K562 (cell line): ENCODE measurements around the gene NAP1L1. TPM values are rescaled to one million over a fixed set of nuclear protein-coding genes. Genes with fewer than 3 reads are reported as not detected.

Source experiments
- ATAC-seq: fragments of 200-7000 bp; cut with Tn5 transposase; 3 replicates; pipeline ENCODE4 v1.9.1; 2020; ENCODE audit warnings: moderate library complexity
- BruUV-seq: library from RNA; stranded (reverse); fragments of 400-500 nt; replicated peaks from 2 replicates; lab custom pipeline; 2021; lab: Mats Ljungman, UMichigan
- CTCF ChIA-PET: fragments of 300-600 bp; formaldehyde crosslinking; extraction: SDS; loops from one replicate; lab custom pipeline; 2021; ENCODE audit warnings: low intra/inter-chr PET ratio; lab: Yijun Ruan, JAX
- POLR2A ChIA-PET: fragments of 300-600, 350-650 bp; sonication (Branson Sonifier 250); formaldehyde crosslinking; extraction: SDS; loops from one replicate; lab custom pipeline; 2021; ENCODE audit warnings: antibody characterized with exemption, inconsistent platforms; lab: Yijun Ruan, JAX
- DNase-seq, 4 experiments: peaks; one replicate each; pipeline versions ENCODE4 v3.0.0 to v3.0.0-alpha.2; 2011 to 2018; ENCODE audit warnings: low spot score in 3 of 4, mixed read lengths in 3 of 4; ENCODE audit errors: extremely low read depth in 1 of 4
- FAIRE-seq: peaks from 2 replicates; lab custom pipeline; 2011; peaks lifted over from hg19 to GRCh38; lab: Jason Lieb, UNC
- H2AFZ ChIP-seq: 2 replicates; pipeline ENCODE4 v1.6.0; 2011; ENCODE audit warnings: low read depth, low read length, control low read depth, inconsistent platforms
- H3K27ac ChIP-seq: fragments of 200-600 bp; 3 replicates; pipeline ENCODE4 v1.8.0; 2011; ENCODE audit warnings: low read depth, mild to moderate bottlenecking, control low read depth, inconsistent platforms, low read length, moderate library complexity, mixed read lengths; ENCODE audit errors: extremely low read depth
- H3K27me3 ChIP-seq, 2 experiments: fragments of 300-600 bp in 1 of 2; 2 replicates in 1 of 2; 3 replicates in 1 of 2; pipeline versions ENCODE4 v1.6.0 to v1.8.0; 2011; ENCODE audit warnings: inconsistent platforms in 2 of 2, low read length in 2 of 2, mild to moderate bottlenecking in 1 of 2, mixed read lengths in 1 of 2, moderate library complexity in 1 of 2; ENCODE audit not compliant: control insufficient read depth in 2 of 2, insufficient read depth in 2 of 2
- H3K36me3 ChIP-seq: fragments of 300-600 bp; 3 replicates; pipeline ENCODE4 v1.8.0; 2011; ENCODE audit warnings: mild to moderate bottlenecking, low read length, inconsistent platforms; ENCODE audit not compliant: control insufficient read depth, insufficient read depth
- H3K4me1 ChIP-seq, 2 experiments: fragments of 200-600 bp in 1 of 2; replicated peaks in 1 of 2; 2 replicates in 1 of 2; 3 replicates in 1 of 2; pipeline versions ENCODE4 v1.5.1 to v1.8.0; 2011; ENCODE audit warnings: inconsistent platforms in 2 of 2, low read length in 2 of 2, mild to moderate bottlenecking in 1 of 2, mixed read lengths in 1 of 2, moderate library complexity in 1 of 2; ENCODE audit not compliant: control insufficient read depth in 2 of 2, insufficient read depth in 2 of 2
- H3K4me2 ChIP-seq: 2 replicates; pipeline ENCODE4 v1.6.1; 2011; ENCODE audit warnings: low read length, control low read depth, inconsistent platforms, mixed read lengths; ENCODE audit not compliant: insufficient read depth
- H3K4me3 ChIP-seq: fragments of 200-600 bp; sonication (generic), shearing (Covaris generic); 2 replicates; pipeline ENCODE4 v1.5.1; 2016; ENCODE audit warnings: control low read depth, inconsistent platforms
- H3K79me2 ChIP-seq: fragments of 200-600 bp; 3 replicates; pipeline ENCODE4 v1.8.0; 2011; ENCODE audit warnings: low read length, inconsistent platforms; ENCODE audit not compliant: control insufficient read depth, insufficient read depth
- H3K9ac ChIP-seq, 2 experiments: 2 replicates each; pipeline versions ENCODE4 v1.6.0 to v1.6.1; 2011; ENCODE audit warnings: low read depth in 2 of 2, low read length in 2 of 2, control low read depth in 1 of 2, inconsistent platforms in 1 of 2, mild to moderate bottlenecking in 1 of 2, mixed read lengths in 1 of 2; ENCODE audit not compliant: insufficient read depth in 1 of 2
- H3K9me1 ChIP-seq: one replicate; pipeline ENCODE4 v1.6.0; 2011; ENCODE audit warnings: inconsistent platforms, mild to moderate bottlenecking, low read length, moderate library complexity; ENCODE audit not compliant: control insufficient read depth, insufficient read depth
- H3K9me3 ChIP-seq: replicated peaks from 2 replicates; pipeline ENCODE4 v1.5.1; 2011; ENCODE audit warnings: low read depth, low read length, inconsistent platforms; ENCODE audit not compliant: control insufficient read depth, insufficient read depth
- H4K20me1 ChIP-seq: replicated peaks from 2 replicates; pipeline ENCODE4 v1.6.1; 2011; ENCODE audit warnings: low read length, inconsistent platforms, mixed read lengths; ENCODE audit not compliant: control insufficient read depth, insufficient read depth
- ELK1 ChIP-seq: sonication (generic); formaldehyde crosslinking; IDR thresholded peaks from 2 replicates; pipeline ENCODE4 v1.8.1; 2022; ENCODE audit warnings: missing genetic modification reagents
- LEF1 ChIP-seq: fragments of 450-650 bp; IDR thresholded peaks from 2 replicates; pipeline ENCODE4 v1.6.1; 2016; ENCODE audit warnings: mild to moderate bottlenecking
- PCBP1 ChIP-seq: fragments of 200-400 bp; formaldehyde crosslinking; IDR thresholded peaks from 2 replicates; pipeline ENCODE4 v1.6.1; 2018; ENCODE audit warnings: mild to moderate bottlenecking, low read depth, low read length; ENCODE audit not compliant: poor library complexity, severe bottlenecking
- PTBP1 ChIP-seq: fragments of 200-400 bp; formaldehyde crosslinking; IDR thresholded peaks from 2 replicates; pipeline ENCODE4 v1.6.1; 2017; ENCODE audit warnings: low read depth, low read length
- SIN3B ChIP-seq: fragments of 450-650 bp; IDR thresholded peaks from 2 replicates; pipeline ENCODE4 v1.6.1; 2017; ENCODE audit warnings: low read depth, mild to moderate bottlenecking, moderate library complexity
- TAF9B ChIP-seq: fragments of 450-650 bp; IDR thresholded peaks from 2 replicates; pipeline ENCODE4 v1.6.1; 2018; ENCODE audit warnings: mild to moderate bottlenecking; ENCODE audit not compliant: partially characterized antibody
- U2AF1 ChIP-seq: fragments of 200-400 bp; formaldehyde crosslinking; optimal IDR thresholded peaks from 2 replicates; pipeline ENCODE3; 2017; ENCODE audit warnings: mild to moderate bottlenecking, low read depth, low read length, moderate library complexity
- ZKSCAN1 ChIP-seq: fragments of 150-350 bp; IDR thresholded peaks from 2 replicates; pipeline ENCODE4 v1.6.1; 2016; ENCODE audit warnings: low read depth, low read length
- ZMIZ1 ChIP-seq, 2 experiments: fragments of 150-350 bp in 1 of 2; IDR thresholded peaks; 2 replicates each; pipeline ENCODE4 v1.6.1; 2012 to 2016; ENCODE audit warnings: low read depth in 2 of 2, low read length in 2 of 2, mild to moderate bottlenecking in 1 of 2, moderate library complexity in 1 of 2
- ZNF408 ChIP-seq: fragments of 250-450 bp; sonication (Bioruptor Pico); IDR thresholded peaks from 2 replicates; pipeline ENCODE4 v1.4.0; 2020; ENCODE audit warnings: low read depth, mild to moderate bottlenecking, moderate library complexity
- ZZZ3 ChIP-seq: fragments of 450-650 bp; IDR thresholded peaks from 2 replicates; pipeline ENCODE4 v1.6.1; 2016; ENCODE audit warnings: antibody characterized with exemption, mild to moderate bottlenecking, moderate library complexity
- WGBS: fragments of 100-300 bp; shearing (Covaris generic); methylation state at CpG from one replicate; pipeline ENCODE4 v1.1.6; 2016; ENCODE audit warnings: low coverage, mixed read lengths; ENCODE audit not compliant: insufficient coverage; ENCODE audit errors: missing lambda C conversion rate; 5-methylcytosine and 5-hydroxymethylcytosine counted together
- in situ Hi-C: fragments of 300-500 bp; cut with MboI; formaldehyde crosslinking; loops from 4 replicates; pipeline ENCODE4 v1.15.0; 2018; ENCODE audit warnings: inconsistent platforms, mixed read lengths
- intact Hi-C: fragments of 100-400 bp; cut with micrococcal nuclease; formaldehyde crosslinking; loops from 2 replicates; pipeline ENCODE4 v1.14.2; 2022
- polyA plus RNA-seq, 8 experiments: library from polyadenylated mRNA; depleted of rRNA in 4 of 8; stranded (reverse) in 5 of 8; unstranded in 3 of 8; fragments of >200 nt; fragmentation: Nextera tagmentation in 2 of 8; fragmentation: Illumina TruSeq in 1 of 8; extraction: Ambion mirVana in 2 of 8; extraction: Trizol in 1 of 8; gene quantifications; 2 replicates each; pipeline versions ENCODE4 v1.2.1 to v1.2.3, GENCODE V29; 2011 to 2014; ENCODE audit warnings: inconsistent platforms in 1 of 8, missing spikeins in 1 of 8
- total RNA-seq, 7 experiments: library from RNA; depleted of rRNA in 6 of 7; stranded (reverse); fragments of >200 nt in 6 of 7; fragmentation: Illumina TruSeq in 2 of 7; extraction: Trizol in 2 of 7; gene quantifications; 2 replicates each; pipeline versions ENCODE4 v1.2.1 to v1.2.3, GENCODE V29; 2011 to 2021; ENCODE audit warnings: low replicate concordance in 1 of 7
- TF ChIP-seq, protein P1 (sequence below): IDR thresholded peaks from 3 replicates; pipeline ENCODE4 v1.6.1; 2011; ENCODE audit warnings: borderline replicate concordance, mild to moderate bottlenecking; ENCODE audit not compliant: insufficient read length, insufficient read depth
- TF ChIP-seq, protein P2 (sequence below): fragments of 250-450 bp; sonication (Bioruptor Pico); IDR thresholded peaks from 2 replicates; pipeline ENCODE4 v1.8.0; 2022; ENCODE audit warnings: moderate library complexity, mild to moderate bottlenecking, inconsistent platforms
- TF ChIP-seq, protein P3 (sequence below): IDR thresholded peaks from 3 replicates; pipeline ENCODE4 v1.6.1; 2011; ENCODE audit warnings: borderline replicate concordance, mild to moderate bottlenecking, moderate library complexity; ENCODE audit not compliant: insufficient read length; ENCODE audit errors: extremely low read depth

Gene NAP1L1
- total and polyA plus RNA-seq, 9 of the 15 experiments (the other 6 are each of a cell fraction or from before 2014, with no cell fraction given), result 287 to 747 (median 450) TPM

DNA sequence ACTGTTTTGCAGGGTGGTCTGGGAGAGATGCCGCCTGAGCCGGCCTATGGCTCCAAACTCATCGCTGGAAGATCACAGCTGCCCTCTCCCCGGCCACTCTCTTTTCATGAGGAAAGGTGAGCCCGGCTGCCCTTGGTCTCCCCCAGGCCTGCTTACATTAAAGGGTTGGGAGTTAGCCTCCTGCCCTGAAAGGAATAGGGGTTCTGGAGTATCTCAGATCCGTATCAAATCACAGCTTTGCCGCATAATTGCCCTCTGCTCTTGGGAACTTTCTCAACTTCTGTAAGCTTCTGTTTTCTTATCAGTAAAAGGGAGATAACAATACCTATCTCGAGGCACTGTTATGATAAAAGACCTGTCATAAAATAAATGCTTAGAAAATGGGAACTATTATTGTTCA lies 70.5 kb downstream of the NAP1L1 start:
- no peak for ATAC-seq
- WGBS, result 39% methylated on average over 8 of the region's 8 CpGs
- CTCF ChIA-PET, result no interaction called here
- no peak for TF ChIP-seq PTBP1
- TF ChIP-seq, protein P1, sequence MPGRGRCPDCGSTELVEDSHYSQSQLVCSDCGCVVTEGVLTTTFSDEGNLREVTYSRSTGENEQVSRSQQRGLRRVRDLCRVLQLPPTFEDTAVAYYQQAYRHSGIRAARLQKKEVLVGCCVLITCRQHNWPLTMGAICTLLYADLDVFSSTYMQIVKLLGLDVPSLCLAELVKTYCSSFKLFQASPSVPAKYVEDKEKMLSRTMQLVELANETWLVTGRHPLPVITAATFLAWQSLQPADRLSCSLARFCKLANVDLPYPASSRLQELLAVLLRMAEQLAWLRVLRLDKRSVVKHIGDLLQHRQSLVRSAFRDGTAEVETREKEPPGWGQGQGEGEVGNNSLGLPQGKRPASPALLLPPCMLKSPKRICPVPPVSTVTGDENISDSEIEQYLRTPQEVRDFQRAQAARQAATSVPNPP, result no peak
- TF ChIP-seq, protein P2, sequence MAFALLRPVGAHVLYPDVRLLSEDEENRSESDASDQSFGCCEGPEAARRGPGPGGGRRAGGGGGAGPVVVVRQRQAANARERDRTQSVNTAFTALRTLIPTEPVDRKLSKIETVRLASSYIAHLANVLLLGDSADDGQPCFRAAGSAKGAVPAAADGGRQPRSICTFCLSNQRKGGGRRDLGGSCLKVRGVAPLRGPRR (CRISPR knock-in tag), result no peak
- no peak for TF ChIP-seq PCBP1
- TF ChIP-seq TAF9B, result no peak
- TF ChIP-seq U2AF1, result no peak
- no peak for TF ChIP-seq LEF1
- TF ChIP-seq ELK1, result no peak
- TF ChIP-seq ZZZ3, result no peak
- no peak for TF ChIP-seq ZKSCAN1
- TF ChIP-seq SIN3B, result no peak
- TF ChIP-seq ZMIZ1 (IDR thresholded peaks at IDR 0.05; ENCODE audit: low read depth in 2 of 2, low read length in 2 of 2), result no peak
- TF ChIP-seq ZNF408, result no peak
- TF ChIP-seq, protein P3, sequence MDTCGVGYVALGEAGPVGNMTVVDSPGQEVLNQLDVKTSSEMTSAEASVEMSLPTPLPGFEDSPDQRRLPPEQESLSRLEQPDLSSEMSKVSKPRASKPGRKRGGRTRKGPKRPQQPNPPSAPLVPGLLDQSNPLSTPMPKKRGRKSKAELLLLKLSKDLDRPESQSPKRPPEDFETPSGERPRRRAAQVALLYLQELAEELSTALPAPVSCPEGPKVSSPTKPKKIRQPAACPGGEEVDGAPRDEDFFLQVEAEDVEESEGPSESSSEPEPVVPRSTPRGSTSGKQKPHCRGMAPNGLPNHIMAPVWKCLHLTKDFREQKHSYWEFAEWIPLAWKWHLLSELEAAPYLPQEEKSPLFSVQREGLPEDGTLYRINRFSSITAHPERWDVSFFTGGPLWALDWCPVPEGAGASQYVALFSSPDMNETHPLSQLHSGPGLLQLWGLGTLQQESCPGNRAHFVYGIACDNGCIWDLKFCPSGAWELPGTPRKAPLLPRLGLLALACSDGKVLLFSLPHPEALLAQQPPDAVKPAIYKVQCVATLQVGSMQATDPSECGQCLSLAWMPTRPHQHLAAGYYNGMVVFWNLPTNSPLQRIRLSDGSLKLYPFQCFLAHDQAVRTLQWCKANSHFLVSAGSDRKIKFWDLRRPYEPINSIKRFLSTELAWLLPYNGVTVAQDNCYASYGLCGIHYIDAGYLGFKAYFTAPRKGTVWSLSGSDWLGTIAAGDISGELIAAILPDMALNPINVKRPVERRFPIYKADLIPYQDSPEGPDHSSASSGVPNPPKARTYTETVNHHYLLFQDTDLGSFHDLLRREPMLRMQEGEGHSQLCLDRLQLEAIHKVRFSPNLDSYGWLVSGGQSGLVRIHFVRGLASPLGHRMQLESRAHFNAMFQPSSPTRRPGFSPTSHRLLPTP, result no peak

More for the DNA sequence above, 70.5 kb downstream of the NAP1L1 start:
- POLR2A ChIA-PET, result no interaction called here
- H3K4me3 ChIP-seq, result no peak overlapping the region
- H3K27me3 ChIP-seq, result peaks cover 2 to 25% of the 10 kb centered on the region in 2 experiments; a peak in 3 of 5 replicates
- no peaks in the 10 kb centered on the region for H3K4me1 ChIP-seq
- H3K79me2 ChIP-seq, result no peaks in the 10 kb centered on the region
- no peak overlapping the region for H3K4me2 ChIP-seq
- DNase-seq (no peak), FAIRE-seq (no peak)
- no peak overlapping the region for H2AFZ ChIP-seq
- no peaks in the 10 kb centered on the region for H3K36me3 ChIP-seq
- no peaks in the 10 kb centered on the region; the same call in 1 of the 2 replicates for H4K20me1 ChIP-seq
- in situ Hi-C loops (no loop called here), intact Hi-C loops (no loop called here)
- H3K9ac ChIP-seq, result no peak overlapping the region
- no peaks in the 10 kb centered on the region for H3K9me3 ChIP-seq
- H3K9me1 ChIP-seq, result no peaks in the 10 kb centered on the region
- no TSS peak for BruUV-seq
- H3K27ac ChIP-seq, result no peak overlapping the region
